HCT116 (cell line): Measurements from ENCODE around the gene APOL6. TPM values are rescaled to one million over a fixed set of nuclear protein-coding genes. Genes with fewer than 3 reads are reported as not detected.

Experiments used
- ATAC-seq: fragments of 200-7000 bp; cut with Tn5 transposase; 2 replicates; pipeline ENCODE4 v1.9.1; 2020; ENCODE audit warnings: mild to moderate bottlenecking, moderate library complexity
- BruUV-seq: library from RNA; stranded (reverse); fragments of 400-500 nt; replicated peaks from 2 replicates; lab custom pipeline; 2021; lab: Mats Ljungman, UMichigan
- CTCF ChIA-PET: fragments of 300-600 bp; sonication (Branson Sonifier 250); formaldehyde crosslinking; loops from one replicate; lab custom pipeline; 2021; ENCODE audit warnings: antibody characterized with exemption; lab: Charles Lee
- POLR2A ChIA-PET: fragments of 300-600, 350-600 bp; sonication (Branson Sonifier 250); formaldehyde crosslinking; loops from one replicate; lab custom pipeline; 2021; ENCODE audit warnings: antibody characterized with exemption; lab: Charles Lee
- RAD21 ChIA-PET, 2 experiments: fragments of 300-600 bp; sonication (Branson Sonifier 250); formaldehyde crosslinking; loops; one replicate each; lab custom pipeline; 2023; ENCODE audit warnings: low total read pairs in 2 of 2; ENCODE audit not compliant: uncharacterized antibody in 2 of 2, unreplicated experiment in 2 of 2, low non-redundant PET in 1 of 2; lab: Charles Lee
- DNase-seq: peaks from one replicate; pipeline ENCODE4 v3.0.0-alpha.2; 2010; ENCODE audit warnings: low read depth, low spot score
- H2AFZ ChIP-seq: fragments of 200-600 bp; shearing (Covaris generic), sonication (generic); 2 replicates; pipeline ENCODE4 v1.6.1; 2017; ENCODE audit warnings: low read depth, mixed run types, mixed read lengths, antibody characterized with exemption, low read length; ENCODE audit not compliant: poor library complexity, severe bottlenecking
- H3K27ac ChIP-seq: 2 replicates; pipeline ENCODE4 v1.5.1; 2012; ENCODE audit warnings: low read depth, low read length
- H3K27me3 ChIP-seq: fragments of 200-600 bp; sonication (generic); 2 replicates; pipeline ENCODE4 v1.6.1; 2016; ENCODE audit warnings: mixed run types, low read length, mixed read lengths; ENCODE audit not compliant: insufficient read depth
- H3K36me3 ChIP-seq, 2 experiments: fragments of 200-500 bp in 1 of 2; fragments of 200-600 bp in 1 of 2; sonication (Bioruptor generic) in 1 of 2; sonication (generic) in 1 of 2; 2 replicates each; pipeline versions ENCODE4 v1.5.1 to v1.6.1; 2014 to 2016; ENCODE audit warnings: low read length in 2 of 2, inconsistent platforms in 1 of 2, mixed read lengths in 1 of 2, mixed run types in 1 of 2; ENCODE audit not compliant: insufficient read depth in 2 of 2, control insufficient read depth in 1 of 2
- H3K4me1 ChIP-seq, 2 experiments: fragments of 200-600 bp in 1 of 2; sonication (generic) in 1 of 2; 2 replicates each; pipeline versions ENCODE4 v1.5.1 to v1.6.1; 2012 to 2017; ENCODE audit warnings: low read length in 2 of 2, inconsistent platforms in 1 of 2, mild to moderate bottlenecking in 1 of 2, mixed read lengths in 1 of 2, mixed run types in 1 of 2, moderate library complexity in 1 of 2; ENCODE audit not compliant: insufficient read depth in 2 of 2, control insufficient read depth in 1 of 2
- H3K4me2 ChIP-seq: fragments of 200-600 bp; sonication (generic); 2 replicates; pipeline ENCODE4 v1.6.1; 2017; ENCODE audit warnings: mixed run types, low read length, mixed read lengths
- H3K4me3 ChIP-seq, 2 experiments: fragments of 200-600 bp in 1 of 2; sonication (generic) in 1 of 2; replicated peaks in 1 of 2; 2 replicates each; pipeline ENCODE4 v1.5.1; 2011 to 2016; ENCODE audit warnings: low read length in 2 of 2, control low read depth in 1 of 2, low read depth in 1 of 2, mild to moderate bottlenecking in 1 of 2, mixed read lengths in 1 of 2, mixed run types in 1 of 2
- H3K79me2 ChIP-seq: fragments of 200-600 bp; sonication (generic); 2 replicates; pipeline ENCODE4 v1.6.1; 2017; ENCODE audit warnings: mild to moderate bottlenecking, mixed run types, low read length, moderate library complexity, mixed read lengths; ENCODE audit not compliant: insufficient read depth
- H3K9ac ChIP-seq: fragments of 200-600 bp; sonication (generic); 2 replicates; pipeline ENCODE4 v1.6.1; 2016; ENCODE audit warnings: low read length, mixed read lengths
- H3K9me2 ChIP-seq: fragments of 200-600 bp; sonication (generic), shearing (Covaris generic); 2 replicates; pipeline ENCODE4 v1.6.1; 2017; ENCODE audit warnings: mixed run types, mild to moderate bottlenecking, moderate library complexity; ENCODE audit not compliant: insufficient read depth
- H3K9me3 ChIP-seq, 2 experiments: fragments of 200-500 bp in 1 of 2; fragments of 200-600 bp in 1 of 2; sonication (Bioruptor generic) in 1 of 2; sonication (generic) in 1 of 2; 2 replicates each; pipeline ENCODE4 v1.6.1; 2014 to 2017; ENCODE audit warnings: low read length in 2 of 2, mixed read lengths in 2 of 2, inconsistent platforms in 1 of 2, low read depth in 1 of 2, mild to moderate bottlenecking in 1 of 2, mixed run types in 1 of 2, moderate library complexity in 1 of 2; ENCODE audit not compliant: control insufficient read depth in 1 of 2, insufficient read depth in 1 of 2
- H4K20me1 ChIP-seq: fragments of 200-600 bp; sonication (generic), shearing (Covaris generic); 2 replicates; pipeline ENCODE4 v1.6.1; 2017; ENCODE audit warnings: mixed run types, mild to moderate bottlenecking, moderate library complexity; ENCODE audit not compliant: insufficient read depth
- CBX3 ChIP-seq: IDR thresholded peaks from 2 replicates; pipeline ENCODE4 v1.6.1; 2012; ENCODE audit warnings: low read depth
- CTCF ChIP-seq, 3 experiments: fragments of 200-600 bp in 1 of 3; sonication (generic) in 1 of 3; IDR thresholded peaks in 2 of 3; conservative IDR thresholded peaks in 1 of 3; 2 replicates each; pipeline ENCODE4 v1.5.1; 2012 to 2017; ENCODE audit warnings: low read depth in 2 of 3, low read length in 2 of 3, antibody characterized with exemption in 1 of 3, borderline replicate concordance in 1 of 3, control low read depth in 1 of 3, mild to moderate bottlenecking in 1 of 3, mixed read lengths in 1 of 3, mixed run types in 1 of 3, moderate library complexity in 1 of 3; ENCODE audit not compliant: insufficient read depth in 1 of 3
- EZH2 ChIP-seq: fragments of 200-600 bp; sonication (generic); IDR thresholded peaks from 2 replicates; pipeline ENCODE4 v1.6.1; 2017; ENCODE audit warnings: antibody characterized with exemption, mixed run types
- EZH2phosphoT487 ChIP-seq: fragments of 200-600 bp; IDR thresholded peaks from 2 replicates; pipeline ENCODE4 v1.6.1; 2018; ENCODE audit warnings: antibody characterized with exemption, borderline replicate concordance
- MAX ChIP-seq: IDR thresholded peaks from 2 replicates; pipeline ENCODE4 v1.6.1; 2012
- RAD21 ChIP-seq: IDR thresholded peaks from 2 replicates; pipeline ENCODE4 v1.6.1; 2012; ENCODE audit warnings: low read depth, mild to moderate bottlenecking
- ZBTB33 ChIP-seq: IDR thresholded peaks from 2 replicates; pipeline ENCODE4 v1.6.1; 2011; ENCODE audit warnings: mild to moderate bottlenecking, low read length, moderate library complexity; ENCODE audit not compliant: insufficient replicate concordance; ENCODE audit errors: extremely low read depth
- ZNF274 ChIP-seq: fragments of 200-500 bp; sonication (Bioruptor generic); IDR thresholded peaks from 2 replicates; pipeline ENCODE4 v1.6.1; 2014; ENCODE audit warnings: mild to moderate bottlenecking, low read depth, low read length, inconsistent platforms
- intact Hi-C: fragments of 100-400 bp; cut with micrococcal nuclease; formaldehyde crosslinking; loops from 2 replicates; pipeline ENCODE4 v1.10.0; 2022
- total RNA-seq: library from RNA; stranded (reverse); gene quantifications from one replicate; pipeline ENCODE4 v1.2.1, GENCODE V29; 2021; ENCODE audit not compliant: unreplicated experiment

APOL6 gene
- total RNA-seq, 1 experiment from 2014 or later: 0.84 TPM

- H3K27ac ChIP-seq: no peak overlapping the region
- peak overlapping the region; percentile 81 for H2AFZ ChIP-seq
- H3K4me3 ChIP-seq: no peak overlapping the region
- no TSS peak for BruUV-seq
- ChIA-PET CTCF (interaction anchor here (0.6 to 2.4 kb wide), 3 partner anchors 196 to 499 kb away, joined by 3 to 13 read pairs (median 6); no protein-coding TSS in a partner anchor), POLR2A (no interaction called here), RAD21 (no interaction called here)
- H3K79me2 ChIP-seq: no peaks in the 10 kb centered on the region
- intact Hi-C loops: loop anchor here (2.0 kb wide), 2 partner anchors 217 to 499 kb away; no protein-coding TSS in a partner anchor
- no peaks in the 10 kb centered on the region for H3K27me3 ChIP-seq
- TF ChIP-seq CBX3 (no peak), RAD21 (no peak), MAX (no peak), EZH2phosphoT487 (no peak), CTCF (IDR thresholded peaks at IDR 0.05 in 2 of 3, conservative IDR thresholded peaks at IDR 0.05 in 1 of 3; ENCODE audit: borderline replicate concordance in 1 of 3, insufficient read depth in 1 of 3, low read depth in 2 of 3, low read length in 2 of 3) (no peak), ZNF274 (no peak), EZH2 (no peak), ZBTB33 (no peak)
- DNase-seq (no peak), ATAC-seq (no peak)
- no peaks in the 10 kb centered on the region for H3K36me3 ChIP-seq
- no peak overlapping the region for H3K9ac ChIP-seq
- peaks cover 33 to 60% of the 10 kb centered on the region in 2 experiments for H3K4me1 ChIP-seq
- no peak overlapping the region for H3K4me2 ChIP-seq
- H3K9me2 ChIP-seq: no peaks in the 10 kb centered on the region
- H4K20me1 ChIP-seq: no peaks in the 10 kb centered on the region
- peaks cover 0 to 4% of the 10 kb centered on the region in 2 experiments; a peak in 1 of 4 replicates for H3K9me3 ChIP-seq
These were observed 22.3 kb upstream of the APOL6 start for GRCh38 chr22:35625763-35626432.
